Measurements from ENCODE around the gene PATJ.

Gene PATJ

GRCh38 chr1:62227496-62227895 is 485.2 kb downstream of the PATJ start:
- no peak for TF ChIP-seq CTCF (IDR thresholded peaks at IDR 0.05; ENCODE audit: low read depth, low read length, missing control alignments)
- no peak for DNase-seq (ENCODE audit: low read depth)
- no peak overlapping the region for H3K4me3 ChIP-seq (ENCODE audit: low read depth, low read length)
